ENCODE results near the gene EML1.

Gene EML1

GRCh38 chr14:99907761-99908652, 114.8 kb downstream of the EML1 start:
- H3K4me3 ChIP-seq (replicated peaks; ENCODE audit: low read depth, low read length) = no peak overlapping the region
- no peak for DNase-seq (ENCODE audit: low read depth)
- TF ChIP-seq, protein P1, sequence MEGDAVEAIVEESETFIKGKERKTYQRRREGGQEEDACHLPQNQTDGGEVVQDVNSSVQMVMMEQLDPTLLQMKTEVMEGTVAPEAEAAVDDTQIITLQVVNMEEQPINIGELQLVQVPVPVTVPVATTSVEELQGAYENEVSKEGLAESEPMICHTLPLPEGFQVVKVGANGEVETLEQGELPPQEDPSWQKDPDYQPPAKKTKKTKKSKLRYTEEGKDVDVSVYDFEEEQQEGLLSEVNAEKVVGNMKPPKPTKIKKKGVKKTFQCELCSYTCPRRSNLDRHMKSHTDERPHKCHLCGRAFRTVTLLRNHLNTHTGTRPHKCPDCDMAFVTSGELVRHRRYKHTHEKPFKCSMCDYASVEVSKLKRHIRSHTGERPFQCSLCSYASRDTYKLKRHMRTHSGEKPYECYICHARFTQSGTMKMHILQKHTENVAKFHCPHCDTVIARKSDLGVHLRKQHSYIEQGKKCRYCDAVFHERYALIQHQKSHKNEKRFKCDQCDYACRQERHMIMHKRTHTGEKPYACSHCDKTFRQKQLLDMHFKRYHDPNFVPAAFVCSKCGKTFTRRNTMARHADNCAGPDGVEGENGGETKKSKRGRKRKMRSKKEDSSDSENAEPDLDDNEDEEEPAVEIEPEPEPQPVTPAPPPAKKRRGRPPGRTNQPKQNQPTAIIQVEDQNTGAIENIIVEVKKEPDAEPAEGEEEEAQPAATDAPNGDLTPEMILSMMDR (IDR thresholded peaks at IDR 0.05; ENCODE audit: low read length, missing control alignments) = no peak

DNA sequence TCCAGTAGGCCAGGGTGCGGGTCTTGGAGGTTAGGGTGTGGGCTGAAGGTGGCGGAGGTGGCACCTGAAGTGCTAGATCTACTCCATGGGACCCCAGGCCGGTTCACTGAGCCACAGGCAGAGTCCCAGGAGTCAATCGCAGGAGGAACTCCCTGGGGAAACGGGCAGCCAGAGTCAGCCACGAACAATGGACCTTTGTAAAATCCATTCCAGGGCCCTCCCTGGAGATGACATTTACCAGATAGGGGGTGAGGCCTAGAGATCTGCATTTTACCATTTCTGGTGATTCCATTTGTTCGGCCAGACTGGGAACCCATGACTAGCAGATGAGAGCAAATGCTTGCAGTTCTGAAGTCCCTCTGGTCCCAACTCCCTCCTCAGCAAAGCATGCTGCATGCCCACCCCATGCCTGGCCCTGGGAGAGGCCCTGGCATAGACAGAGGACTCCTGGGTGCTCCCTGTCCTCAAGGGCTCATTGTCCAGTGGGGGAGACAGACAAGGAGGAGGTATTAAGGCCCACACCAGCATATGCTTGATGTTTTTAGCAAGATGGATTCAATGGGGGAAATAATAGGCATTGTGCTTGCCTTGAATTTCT, 115.5 kb downstream of the EML1 start:
- TF ChIP-seq, protein P1 (IDR thresholded peaks at IDR 0.05; ENCODE audit: low read length, missing control alignments) = no peak
- DNase-seq (ENCODE audit: low read depth) = no peak
- no peak overlapping the region for H3K4me3 ChIP-seq (replicated peaks; ENCODE audit: low read depth, low read length)

DNA sequence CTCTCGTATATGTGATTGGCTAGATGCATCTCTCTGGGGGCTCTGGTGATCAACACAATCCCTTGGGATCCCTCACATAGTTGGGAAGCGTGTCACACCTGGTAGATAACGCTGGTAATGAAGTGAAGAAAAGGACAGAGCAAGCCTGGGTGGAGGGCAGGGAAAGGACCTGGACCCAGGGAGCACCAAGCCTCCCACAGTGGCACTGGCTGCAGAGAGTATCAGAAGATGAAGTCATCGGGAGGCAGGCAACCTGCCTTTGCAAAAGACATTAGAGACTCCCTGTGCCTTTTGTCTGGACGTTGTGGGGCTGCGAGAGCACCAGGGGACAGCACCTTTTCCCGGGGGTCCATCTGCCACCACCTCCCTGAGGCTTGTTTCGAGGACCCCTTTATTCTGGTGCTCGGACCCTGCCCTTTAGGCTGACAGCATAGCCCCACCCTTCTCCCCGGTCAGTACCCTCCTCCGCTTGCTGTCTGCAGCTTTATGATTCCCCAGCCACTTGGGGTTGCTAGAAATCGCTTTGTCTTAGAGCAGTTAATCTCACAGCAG, 116.4 kb downstream of the EML1 start:
- TF ChIP-seq, protein P1 (IDR thresholded peaks at IDR 0.05; ENCODE audit: low read length, missing control alignments) = no peak
- no peak overlapping the region for H3K4me3 ChIP-seq (replicated peaks; ENCODE audit: low read depth, low read length)
- DNase-seq (ENCODE audit: low read depth) = no peak

GRCh38 chr14:99910337-99911309, 117.4 kb downstream of the EML1 start:
- no peak overlapping the region for H3K4me3 ChIP-seq (replicated peaks; ENCODE audit: low read depth, low read length)
- peak; percentile 62 for DNase-seq (ENCODE audit: low read depth)
- TF ChIP-seq, protein P1 (IDR thresholded peaks at IDR 0.05; ENCODE audit: low read length, missing control alignments) = no peak

DNA sequence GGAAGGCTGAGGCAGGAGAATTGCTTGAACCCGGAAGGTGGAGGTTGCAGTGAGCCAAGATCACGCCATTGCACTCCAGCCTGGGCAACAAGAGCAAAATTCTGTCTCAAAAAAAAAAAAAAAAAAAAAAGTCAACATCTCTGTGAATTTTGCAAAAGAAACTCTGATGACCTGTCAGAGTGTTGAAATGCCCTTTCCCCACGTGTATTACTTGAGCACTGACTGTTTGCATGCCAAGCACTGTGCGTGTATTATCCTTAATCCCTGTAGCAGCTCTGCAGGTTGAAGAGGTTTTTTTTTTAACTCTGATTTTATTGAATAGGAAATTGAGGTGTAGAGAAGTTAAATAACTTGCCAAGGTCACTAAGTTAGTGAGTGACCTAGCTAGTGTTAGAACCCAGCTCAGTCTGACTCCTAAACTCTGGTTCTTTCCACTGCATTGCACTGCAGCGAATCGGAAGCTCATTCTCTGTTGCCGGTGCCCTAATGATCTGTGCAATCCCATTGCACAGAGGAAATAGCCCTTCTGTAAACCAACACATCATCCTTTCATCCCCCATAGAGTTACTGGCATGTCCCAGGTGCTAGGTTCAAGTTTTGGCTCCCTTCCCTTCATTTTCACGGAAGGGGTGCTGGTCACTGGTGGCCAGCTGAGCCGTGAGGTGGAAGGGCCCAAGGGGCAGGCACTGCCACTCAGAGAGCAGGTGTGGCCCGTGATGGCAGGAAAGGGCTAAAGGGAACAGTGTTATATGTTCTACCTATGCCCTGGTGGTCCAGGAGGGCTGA, 122.3 kb downstream of the EML1 start:
- no peak for DNase-seq (ENCODE audit: low read depth)
- H3K4me3 ChIP-seq (replicated peaks; ENCODE audit: low read depth, low read length) = no peak overlapping the region
- TF ChIP-seq, protein P1 (IDR thresholded peaks at IDR 0.05; ENCODE audit: low read length, missing control alignments) = no peak

- TF ChIP-seq, protein P1 (IDR thresholded peaks at IDR 0.05; ENCODE audit: low read length, missing control alignments) = no peak
- no peak overlapping the region for H3K4me3 ChIP-seq (replicated peaks; ENCODE audit: low read depth, low read length)
- DNase-seq (ENCODE audit: low read depth) = no peak
These were observed 122.8 kb downstream of the EML1 start for GRCh38 chr14:99916091-99916383.

Measured in fibroblast of pulmonary artery (primary cell).